H1 (cell line): ENCODE measurements around the gene TRIM21.

Source experiments
- E2F6 ChIP-seq: IDR thresholded peaks from 2 replicates; pipeline ENCODE4 v1.6.1; 2012; ENCODE audit warnings: inconsistent platforms
- HDAC2 ChIP-seq, 2 experiments: fragments of 300-600 bp in 1 of 2; sonication (generic) in 1 of 2; IDR thresholded peaks; 2 replicates each; pipeline ENCODE4 v1.6.1; 2011 to 2012; ENCODE audit warnings: low read depth in 2 of 2, low read length in 2 of 2, mild to moderate bottlenecking in 2 of 2, moderate library complexity in 2 of 2, borderline replicate concordance in 1 of 2, inconsistent platforms in 1 of 2
- SIX5 ChIP-seq: IDR thresholded peaks from 2 replicates; pipeline ENCODE4 v1.6.1; 2011; ENCODE audit warnings: mild to moderate bottlenecking, low read depth, low read length
- SP2 ChIP-seq: IDR thresholded peaks from 2 replicates; pipeline ENCODE4 v1.6.1; 2012; ENCODE audit warnings: mild to moderate bottlenecking, low read length, inconsistent platforms
- TF ChIP-seq, protein P1 (sequence below), 3 experiments: IDR thresholded peaks; 1 replicate in 2 of 3; 2 replicates in 1 of 3; pipeline versions ENCODE4 v1.5.1 to v1.6.1; 2011; ENCODE audit warnings: low read length in 3 of 3, mild to moderate bottlenecking in 3 of 3, inconsistent platforms in 2 of 3, low read depth in 1 of 3, moderate library complexity in 1 of 3; ENCODE audit not compliant: insufficient read depth in 1 of 3; ENCODE audit errors: control extremely low read depth in 1 of 3

- no peak for TF ChIP-seq SIX5
- TF ChIP-seq HDAC2 (IDR thresholded peaks at IDR 0.05; ENCODE audit: borderline replicate concordance in 1 of 2, low read depth in 2 of 2, low read length in 2 of 2): no peak
- TF ChIP-seq, protein P1, sequence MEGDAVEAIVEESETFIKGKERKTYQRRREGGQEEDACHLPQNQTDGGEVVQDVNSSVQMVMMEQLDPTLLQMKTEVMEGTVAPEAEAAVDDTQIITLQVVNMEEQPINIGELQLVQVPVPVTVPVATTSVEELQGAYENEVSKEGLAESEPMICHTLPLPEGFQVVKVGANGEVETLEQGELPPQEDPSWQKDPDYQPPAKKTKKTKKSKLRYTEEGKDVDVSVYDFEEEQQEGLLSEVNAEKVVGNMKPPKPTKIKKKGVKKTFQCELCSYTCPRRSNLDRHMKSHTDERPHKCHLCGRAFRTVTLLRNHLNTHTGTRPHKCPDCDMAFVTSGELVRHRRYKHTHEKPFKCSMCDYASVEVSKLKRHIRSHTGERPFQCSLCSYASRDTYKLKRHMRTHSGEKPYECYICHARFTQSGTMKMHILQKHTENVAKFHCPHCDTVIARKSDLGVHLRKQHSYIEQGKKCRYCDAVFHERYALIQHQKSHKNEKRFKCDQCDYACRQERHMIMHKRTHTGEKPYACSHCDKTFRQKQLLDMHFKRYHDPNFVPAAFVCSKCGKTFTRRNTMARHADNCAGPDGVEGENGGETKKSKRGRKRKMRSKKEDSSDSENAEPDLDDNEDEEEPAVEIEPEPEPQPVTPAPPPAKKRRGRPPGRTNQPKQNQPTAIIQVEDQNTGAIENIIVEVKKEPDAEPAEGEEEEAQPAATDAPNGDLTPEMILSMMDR (IDR thresholded peaks at IDR 0.05; ENCODE audit: control extremely low read depth in 1 of 3, insufficient read depth in 1 of 3, low read depth in 1 of 3, low read length in 3 of 3): no peak
- TF ChIP-seq SP2: no peak
- TF ChIP-seq E2F6: no peak
These were observed 7.3 kb downstream of the TRIM21 start for GRCh38 chr11:4385978-4386740.
